ENCODE results near the gene ZNF398.
"Not testable (repeated sequence)": the region's sequence is repeated elsewhere in the genome, so short reads cannot be mapped to it uniquely, and the experiment has no call there.

The ZNF398 gene

GRCh38 chr7:149147072-149147751 is at the start of gene ZNF398:
TSS of gene ZNF398 (plus strand) at chr7:149147453. CDS start at chr7:149147743, 290 bp downstream.
- DNase-seq (ENCODE audit: low spot score): peak; percentile 86

DNA sequence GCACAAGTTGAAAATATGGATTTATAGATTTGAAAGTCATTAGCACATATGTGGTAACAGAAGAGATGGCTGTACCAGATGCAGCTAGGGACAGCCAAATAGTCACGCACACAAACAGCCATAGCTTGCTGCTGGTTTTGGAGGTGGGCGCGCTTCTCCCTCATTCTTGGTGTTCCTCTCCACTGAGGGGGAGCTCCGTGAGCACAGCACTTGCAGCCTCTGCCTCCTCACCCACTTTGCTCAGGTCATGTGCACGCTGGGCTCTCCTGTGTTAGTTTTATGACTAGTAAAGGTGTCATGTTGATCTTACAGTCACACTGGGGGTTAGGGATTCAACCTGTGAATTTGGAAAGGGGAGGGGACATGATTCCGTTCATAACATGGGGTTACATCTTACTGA is 48.2 kb upstream of the ZNF398 start:
- DNase-seq (ENCODE audit: low spot score): no peak

DNA sequence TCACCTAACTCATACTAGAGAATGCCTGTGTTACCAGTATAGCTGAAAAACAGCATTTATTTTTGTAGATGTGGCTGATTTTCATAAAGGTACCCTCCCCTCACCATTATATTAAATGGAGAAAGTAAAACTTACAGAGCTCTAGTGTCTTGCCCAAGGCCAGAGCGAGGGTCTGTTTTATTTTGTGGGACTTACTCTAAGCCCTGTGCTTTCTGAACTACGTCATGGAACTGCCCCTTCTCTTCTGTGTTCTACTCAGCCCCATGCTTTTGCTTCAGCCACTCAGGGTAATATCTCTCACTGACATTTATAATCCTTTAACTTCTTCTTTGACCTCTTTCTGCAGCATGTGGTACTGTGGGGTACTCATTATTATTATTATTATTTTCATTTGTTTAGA is 46.4 kb upstream of the ZNF398 start:
- no peak for DNase-seq (ENCODE audit: low spot score)

GRCh38 chr7:149102666-149103065 is 44.6 kb upstream of the ZNF398 start:
- no peak for DNase-seq (ENCODE audit: low spot score)

- DNase-seq (ENCODE audit: low spot score): no peak
These were observed 43.8 kb upstream of the ZNF398 start for GRCh38 chr7:149103424-149103823.

GRCh38 chr7:149104214-149104613 is 43.0 kb upstream of the ZNF398 start:
- DNase-seq (ENCODE audit: low spot score): no peak

DNA sequence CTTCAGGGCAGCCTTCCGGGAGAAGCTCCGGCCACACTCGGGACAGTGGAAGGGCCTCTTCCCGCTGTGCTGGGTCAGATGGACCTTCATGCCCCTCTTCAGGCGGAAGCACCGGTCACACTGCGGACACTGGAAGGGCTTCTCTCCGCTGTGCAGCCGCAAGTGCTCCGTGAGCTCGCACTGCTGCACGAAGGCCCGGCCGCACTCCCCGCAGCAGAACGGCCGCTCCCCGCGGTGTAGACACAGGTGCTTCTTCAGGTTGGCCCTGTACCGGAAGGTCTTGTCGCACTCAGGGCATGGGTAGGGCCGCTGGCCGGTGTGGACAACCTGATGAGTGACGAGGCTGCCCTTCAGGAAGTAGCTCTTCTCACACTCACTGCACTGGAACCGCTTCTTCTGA is 42.5 kb upstream of the ZNF398 start:
- no peak for DNase-seq (ENCODE audit: low spot score)

GRCh38 chr7:149109969-149110368 is 37.3 kb upstream of the ZNF398 start:
- no peak for DNase-seq (ENCODE audit: low spot score)

DNA sequence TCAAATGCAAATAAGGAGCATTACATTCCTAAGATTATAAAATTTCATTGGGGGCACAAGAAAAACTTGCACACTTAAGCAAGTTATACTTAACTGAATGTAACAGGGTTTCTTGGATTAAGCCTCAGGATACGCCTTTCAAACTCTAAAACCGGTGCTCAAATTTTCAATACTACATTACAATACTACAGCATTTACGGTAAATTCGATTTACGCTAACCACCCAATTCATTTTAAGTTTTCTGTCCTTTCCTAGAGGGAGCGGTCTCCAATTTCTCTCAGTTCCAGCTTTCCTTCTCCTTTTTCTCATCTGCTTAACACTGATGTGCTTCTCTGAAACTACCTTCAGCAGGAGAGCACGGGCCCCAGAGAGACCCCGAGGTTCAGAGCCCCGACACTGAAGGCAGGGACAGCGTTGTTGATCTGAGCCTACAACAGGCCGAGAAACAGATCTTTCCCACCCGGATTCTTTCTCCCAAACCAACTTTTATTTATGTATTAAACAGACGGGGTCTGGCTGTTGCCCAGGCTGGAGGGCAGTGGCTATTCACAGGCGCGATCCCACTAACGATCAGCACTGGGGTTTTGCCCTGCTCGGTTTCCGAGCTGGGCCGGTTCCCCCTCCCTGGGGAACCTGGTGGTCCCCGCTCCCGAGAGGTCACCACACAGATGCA is 21.9 kb upstream of the ZNF398 start:
- DNase-seq (ENCODE audit: low spot score): no peak

GRCh38 chr7:149125863-149126661 is 21.2 kb upstream of the ZNF398 start, which contains the start of gene ZNF425:
TSS of gene ZNF425 (minus strand) at chr7:149126324. CDS start at chr7:149126213, 111 bp downstream.
- DNase-seq (ENCODE audit: low spot score): peak; percentile 90

DNA sequence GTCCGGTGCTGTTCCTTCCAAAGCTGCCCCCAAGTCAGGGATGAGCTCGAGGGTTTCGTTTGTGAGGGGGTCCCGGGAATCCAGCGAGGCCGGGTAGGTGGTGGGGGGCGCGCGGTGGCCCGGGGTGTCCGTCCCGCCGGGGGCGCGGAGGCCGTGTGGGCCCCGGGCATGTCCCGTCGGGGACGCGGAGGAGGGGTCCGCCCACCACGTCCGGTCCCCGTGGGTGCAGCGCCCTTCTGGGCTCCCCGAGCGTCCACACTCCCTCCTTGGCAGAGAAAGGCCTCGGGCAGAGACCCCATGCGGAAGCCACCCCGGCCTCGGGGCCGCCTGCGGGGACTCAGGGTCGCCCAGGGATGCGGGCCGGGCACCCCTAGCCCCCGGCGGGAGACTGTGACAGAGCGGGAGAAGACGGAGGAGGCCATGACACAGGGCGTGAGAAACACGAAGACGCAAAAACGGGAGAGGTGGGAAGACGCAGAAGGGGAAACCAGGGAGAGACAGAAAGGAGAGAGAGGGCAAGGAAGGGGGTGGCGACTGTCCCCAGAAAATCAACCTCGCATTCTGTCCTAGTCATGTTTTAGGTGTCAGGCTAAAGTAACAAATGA is 20.5 kb upstream of the ZNF398 start:
- DNase-seq (ENCODE audit: low spot score): no peak

DNA sequence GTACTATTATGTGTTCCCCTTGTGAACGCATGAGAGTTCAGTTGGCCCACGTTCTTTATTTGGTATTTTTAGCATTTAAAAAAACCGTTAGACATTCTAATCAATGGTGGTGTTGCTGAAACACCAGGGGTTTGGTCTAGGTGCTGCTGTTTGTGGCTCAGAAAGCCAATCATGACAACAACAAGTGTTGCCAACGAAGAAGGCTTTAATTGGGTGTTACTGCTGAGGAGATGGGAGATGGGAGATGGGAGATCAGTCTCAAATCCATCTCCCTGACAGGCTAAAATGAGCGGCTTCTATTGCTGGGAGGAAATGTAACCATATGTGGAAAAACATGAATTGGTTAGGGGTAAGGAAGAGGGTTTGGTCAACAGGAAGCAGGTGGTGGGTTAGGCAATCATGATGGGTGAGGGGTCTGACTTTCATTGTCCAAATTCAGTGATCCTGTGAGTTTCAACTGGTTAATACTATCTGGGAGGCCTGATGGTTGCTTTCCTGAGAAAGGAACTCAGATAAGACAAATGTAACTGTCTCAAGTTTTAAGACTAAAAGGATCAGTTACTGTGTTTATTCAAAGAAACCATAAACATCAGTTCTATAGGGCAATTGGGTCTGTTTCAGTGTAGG is 16.6 kb upstream of the ZNF398 start:
- no peak for DNase-seq (ENCODE audit: low spot score)

DNA sequence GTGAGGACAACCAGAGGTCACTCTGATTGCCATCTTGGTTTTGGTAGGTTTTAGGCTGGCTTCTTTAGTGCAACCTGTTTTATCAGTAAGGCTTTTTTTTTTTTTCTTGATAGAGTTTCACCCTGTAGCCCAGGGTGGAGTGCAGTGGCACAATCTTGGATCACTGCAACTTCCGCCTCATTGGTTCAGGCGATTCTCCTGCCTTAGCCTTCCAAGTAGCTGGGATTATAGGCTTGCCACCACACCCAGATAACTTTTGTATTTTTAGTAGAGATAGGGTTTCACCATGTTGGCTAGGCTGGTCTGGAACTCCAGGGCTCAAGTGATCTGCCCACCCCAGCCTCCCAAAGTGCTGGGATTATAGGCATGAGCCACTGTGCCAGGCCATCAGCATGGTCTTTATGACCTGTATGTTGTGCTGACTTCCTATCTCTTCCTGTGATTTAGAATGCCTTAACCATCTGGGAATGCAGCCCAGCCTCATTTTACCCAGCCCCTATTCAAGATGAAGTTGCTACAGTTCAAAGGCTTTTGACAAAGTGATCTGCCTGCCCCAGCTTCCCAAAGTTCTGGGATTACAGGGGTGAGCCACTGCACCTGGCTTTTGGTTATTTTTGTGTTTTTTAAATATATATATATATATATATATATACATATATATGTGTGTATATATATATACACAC is 14.1 kb upstream of the ZNF398 start:
- DNase-seq (ENCODE audit: low spot score): no peak

DNA sequence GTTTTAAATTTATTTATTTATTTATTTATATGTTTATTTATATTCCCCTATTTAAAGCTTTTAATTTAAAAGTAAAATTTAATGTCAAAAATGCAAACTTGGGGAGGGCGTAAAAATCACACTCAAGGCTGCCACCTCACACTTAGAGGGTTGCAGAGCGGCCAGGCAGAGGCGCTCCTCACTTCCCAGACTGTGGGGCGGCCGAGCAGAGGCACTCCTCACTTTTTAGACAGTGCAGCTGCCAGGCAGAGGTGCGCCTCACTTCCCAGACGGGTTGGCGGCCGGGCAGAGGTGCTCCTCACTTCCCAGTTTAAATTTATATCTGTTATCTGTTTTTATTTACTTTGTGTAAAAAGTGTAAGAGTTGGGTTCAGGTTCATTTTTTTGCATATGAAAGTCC is 11.1 kb upstream of the ZNF398 start:
- no peak for DNase-seq (ENCODE audit: low spot score)

- DNase-seq (ENCODE audit: low spot score): no peak
These were observed 6.4 kb upstream of the ZNF398 start for GRCh38 chr7:149140831-149141230.

- no peak for DNase-seq (ENCODE audit: low spot score)
These were observed 5.4 kb upstream of the ZNF398 start for GRCh38 chr7:149141893-149142292.

DNA sequence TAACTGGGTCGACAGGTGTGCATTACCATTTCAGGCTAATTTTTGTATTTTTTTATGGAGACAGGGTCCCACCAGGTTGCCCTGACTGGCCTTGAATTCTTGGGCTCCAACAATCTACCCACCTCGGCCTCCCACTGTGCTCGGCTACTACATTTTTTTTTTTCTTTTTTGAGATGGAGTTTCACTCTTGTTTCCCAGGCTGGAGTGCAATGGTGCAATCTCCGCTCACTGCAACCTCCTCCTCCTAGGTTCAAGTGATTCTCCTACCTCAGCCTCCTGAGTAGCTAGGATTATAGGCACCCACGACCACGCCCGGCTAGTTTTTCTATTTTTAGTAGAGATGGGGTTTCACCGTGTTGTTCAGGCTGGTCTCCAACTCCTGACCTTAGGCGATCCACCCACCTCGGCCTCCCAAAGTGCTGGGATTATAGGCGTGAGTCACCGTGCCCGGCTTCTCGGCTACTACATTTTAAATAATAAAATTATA is 2.8 kb upstream of the ZNF398 start:
- not testable (repeated sequence) for DNase-seq (ENCODE audit: low spot score)

DNA sequence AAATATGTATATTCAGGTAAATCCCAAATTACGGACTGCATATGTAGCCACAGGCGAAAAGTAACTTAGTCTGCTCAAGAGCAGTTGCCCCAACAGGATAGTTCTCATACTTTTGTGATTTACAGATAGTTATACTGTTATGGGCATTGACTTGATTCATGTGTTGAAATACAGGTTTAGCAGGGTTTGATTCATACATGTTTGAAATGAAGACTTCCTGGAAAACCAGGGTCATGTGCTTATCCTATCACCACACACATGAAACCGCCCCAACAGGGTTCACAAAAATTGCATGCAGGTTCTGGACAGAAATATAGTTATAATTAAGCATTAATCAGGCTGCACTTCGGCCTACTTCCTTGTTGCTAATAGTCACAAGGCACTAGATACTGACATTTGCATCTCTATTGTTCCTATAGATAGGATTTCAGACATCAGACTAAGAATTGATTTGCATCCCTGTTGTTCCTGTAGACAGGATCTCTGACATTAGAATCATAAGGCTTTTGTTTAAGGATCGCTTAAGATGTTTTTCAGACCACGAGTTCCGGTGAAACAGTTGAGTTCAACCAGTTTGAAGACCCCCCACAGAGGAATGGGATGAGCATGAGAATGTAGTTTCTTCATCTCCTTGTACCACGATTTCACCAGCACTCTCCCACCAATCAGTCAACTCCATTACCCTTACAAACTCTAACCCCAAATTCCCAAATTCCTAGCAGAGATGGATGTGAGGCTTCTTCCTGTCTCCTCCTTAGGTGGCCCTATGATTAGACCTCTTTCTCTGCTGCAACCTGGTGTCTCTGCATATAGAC is 2.0 kb upstream of the ZNF398 start:
- no peak for DNase-seq (ENCODE audit: low spot score)

- peak; percentile 62 for DNase-seq (ENCODE audit: low spot score)
These were observed 750 bp downstream of the ZNF398 start for GRCh38 chr7:149147752-149148653.
